Measurements from ENCODE around the gene MYOF.
A peak's percentile ranks its signal among the peaks of the same experiment; 100 is the strongest.

Gene MYOF

DNA sequence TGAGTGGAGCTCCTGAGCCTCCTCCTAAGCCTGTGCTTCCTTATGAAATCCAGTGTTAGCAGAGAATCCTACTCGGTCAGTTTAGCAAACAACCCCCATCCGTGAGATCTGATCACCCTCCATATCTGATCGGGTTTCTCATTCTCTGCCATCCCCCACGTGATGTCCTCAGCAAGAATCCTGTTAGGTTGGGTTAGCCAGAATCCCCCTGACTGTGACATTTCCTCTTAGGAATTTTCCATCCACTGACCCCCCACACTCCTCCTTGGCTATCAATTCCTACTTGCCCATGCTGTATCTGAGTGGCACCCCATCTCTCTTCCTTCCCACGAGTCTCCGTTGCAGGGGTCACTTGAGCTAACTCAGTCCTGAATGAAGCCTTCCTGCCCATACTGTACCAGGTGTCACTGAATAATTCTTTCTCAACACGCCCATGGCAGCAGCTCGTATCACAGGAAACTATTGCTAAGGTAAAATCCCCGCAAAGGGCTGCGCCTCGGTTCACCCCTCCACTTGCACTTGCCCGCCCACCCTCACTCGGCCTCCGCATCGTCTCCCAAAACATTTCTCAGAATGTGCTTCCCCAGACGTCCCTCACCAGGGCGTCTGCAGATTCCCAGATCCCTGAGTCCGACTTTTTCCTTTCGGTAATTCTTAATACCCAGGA is 44.1 kb downstream of the MYOF start:
- Histone ChIP-seq H3K4me1 (ENCODE audit: control insufficient read depth, insufficient read depth, low read length) (peaks cover 82% of the 10 kb centered on the region), H3K27me3 (replicated peaks; ENCODE audit: control insufficient read depth, insufficient read depth, low read length) (no peaks in the 10 kb centered on the region), H3K9me3 (ENCODE audit: control insufficient read depth, low read length) (no peaks in the 10 kb centered on the region), H3K4me3 (ENCODE audit: low read length) (peak overlapping the region; percentile 61), H3K9ac (ENCODE audit: low read length) (peak overlapping the region; percentile 89), H3K36me3 (ENCODE audit: control insufficient read depth, insufficient read depth, low read length, severe bottlenecking) (peaks cover under 1% of the 10 kb centered on the region)
- peak; percentile 55 for DNase-seq (ENCODE audit: low read depth)

GRCh38 chr10:93437086-93437945 is 44.8 kb downstream of the MYOF start:
- Histone ChIP-seq H3K9me3 (ENCODE audit: control insufficient read depth, low read length) (no peaks in the 10 kb centered on the region), H3K27me3 (replicated peaks; ENCODE audit: control insufficient read depth, insufficient read depth, low read length) (no peaks in the 10 kb centered on the region), H3K36me3 (ENCODE audit: control insufficient read depth, insufficient read depth, low read length, severe bottlenecking) (no peaks in the 10 kb centered on the region), H3K4me1 (ENCODE audit: control insufficient read depth, insufficient read depth, low read length) (peaks cover 77% of the 10 kb centered on the region), H3K4me3 (ENCODE audit: low read length) (peak overlapping the region; percentile 61), H3K9ac (ENCODE audit: low read length) (peak overlapping the region; percentile 89)
- peak; percentile 98 for DNase-seq (ENCODE audit: low read depth)

DNA sequence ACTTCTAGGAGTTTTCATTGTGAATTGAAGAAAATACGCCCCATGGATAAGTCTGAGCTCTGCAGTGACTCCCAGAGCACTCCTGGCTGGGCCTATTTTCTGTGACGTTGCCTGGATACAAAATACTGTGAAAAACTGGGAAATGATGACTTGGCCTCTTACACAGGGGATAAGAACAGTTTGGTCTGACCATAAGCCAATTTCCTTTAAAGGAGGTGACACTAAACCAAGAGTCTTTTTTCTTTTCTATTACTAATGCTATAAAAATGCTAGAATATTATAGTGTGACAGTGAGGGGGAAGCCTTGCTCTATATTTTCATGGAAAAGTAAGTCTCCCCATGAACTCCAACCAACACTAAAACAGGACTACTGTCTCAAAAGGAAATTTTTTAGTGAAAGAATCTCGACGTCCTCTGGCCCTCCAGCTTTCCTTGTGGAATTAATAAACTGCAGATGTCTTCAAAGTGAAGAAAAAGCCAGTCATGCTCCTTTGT is 45.5 kb downstream of the MYOF start:
- H3K27me3 ChIP-seq (replicated peaks; ENCODE audit: control insufficient read depth, insufficient read depth, low read length): no peaks in the 10 kb centered on the region
- H3K36me3 ChIP-seq (ENCODE audit: control insufficient read depth, insufficient read depth, low read length, severe bottlenecking): no peaks in the 10 kb centered on the region
- H3K4me3 ChIP-seq (ENCODE audit: low read length): peak overlapping the region; percentile 26
- DNase-seq (ENCODE audit: low read depth): peak; percentile 91
- H3K4me1 ChIP-seq (ENCODE audit: control insufficient read depth, insufficient read depth, low read length): peaks cover 76% of the 10 kb centered on the region
- no peaks in the 10 kb centered on the region for H3K9me3 ChIP-seq (ENCODE audit: control insufficient read depth, low read length)
- peak overlapping the region; percentile 89 for H3K9ac ChIP-seq (ENCODE audit: low read length)

DNA sequence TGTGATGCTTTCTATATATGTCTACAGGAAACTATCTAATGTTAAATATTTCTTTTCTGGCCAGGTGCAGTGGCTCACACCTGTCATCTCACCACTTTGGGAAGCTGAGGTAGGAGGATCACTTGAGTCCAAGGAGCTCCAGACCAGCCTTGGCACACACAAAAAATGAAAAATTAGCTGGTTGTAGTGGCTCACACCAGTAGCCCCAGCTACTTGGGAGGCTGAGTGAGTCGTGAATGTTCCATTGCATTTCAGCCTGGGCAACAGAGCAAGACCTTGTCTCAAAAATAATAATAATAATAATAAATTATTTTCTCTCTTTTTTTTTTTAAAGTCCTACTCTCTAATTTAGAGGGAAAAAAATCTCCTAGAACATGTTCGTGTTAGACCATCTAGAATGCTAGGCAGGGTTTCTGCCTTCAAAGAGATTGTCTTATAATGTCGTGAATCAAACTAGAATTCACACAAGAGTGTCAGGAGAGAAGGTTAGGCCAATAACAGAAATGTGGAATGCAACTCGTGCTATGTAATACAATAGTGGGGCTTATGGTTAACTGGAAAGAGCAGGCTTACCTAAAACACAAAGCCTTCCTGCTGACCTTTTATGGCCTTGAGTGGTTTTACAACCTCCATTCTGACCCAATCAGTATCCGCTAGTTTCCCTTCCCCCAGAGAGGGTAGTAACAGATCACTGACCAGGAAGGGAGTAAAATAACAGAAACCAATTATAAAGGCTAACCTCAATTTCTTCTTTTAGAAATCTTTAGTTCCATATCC is 46.3 kb downstream of the MYOF start:
- peaks cover 7% of the 10 kb centered on the region for H3K36me3 ChIP-seq (ENCODE audit: control insufficient read depth, insufficient read depth, low read length, severe bottlenecking)
- DNase-seq (ENCODE audit: low read depth): peak; percentile 57
- peaks cover 68% of the 10 kb centered on the region for H3K4me1 ChIP-seq (ENCODE audit: control insufficient read depth, insufficient read depth, low read length)
- H3K9ac ChIP-seq (ENCODE audit: low read length): peak overlapping the region; percentile 89
- no peaks in the 10 kb centered on the region for H3K9me3 ChIP-seq (ENCODE audit: control insufficient read depth, low read length)
- H3K4me3 ChIP-seq (ENCODE audit: low read length): peak overlapping the region; percentile 26
- no peaks in the 10 kb centered on the region for H3K27me3 ChIP-seq (replicated peaks; ENCODE audit: control insufficient read depth, insufficient read depth, low read length)

- Histone ChIP-seq H3K9ac (ENCODE audit: low read length) (peak overlapping the region; percentile 68), H3K36me3 (ENCODE audit: control insufficient read depth, insufficient read depth, low read length, severe bottlenecking) (peaks cover 15% of the 10 kb centered on the region), H3K27me3 (replicated peaks; ENCODE audit: control insufficient read depth, insufficient read depth, low read length) (no peaks in the 10 kb centered on the region), H3K4me3 (ENCODE audit: low read length) (peak overlapping the region; percentile 1), H3K9me3 (ENCODE audit: control insufficient read depth, low read length) (no peaks in the 10 kb centered on the region), H3K4me1 (ENCODE audit: control insufficient read depth, insufficient read depth, low read length) (peaks cover 61% of the 10 kb centered on the region)
- DNase-seq (ENCODE audit: low read depth): peak; percentile 46
Observed at GRCh38 chr10:93434991-93435491, 47.1 kb downstream of the MYOF start.

DNA sequence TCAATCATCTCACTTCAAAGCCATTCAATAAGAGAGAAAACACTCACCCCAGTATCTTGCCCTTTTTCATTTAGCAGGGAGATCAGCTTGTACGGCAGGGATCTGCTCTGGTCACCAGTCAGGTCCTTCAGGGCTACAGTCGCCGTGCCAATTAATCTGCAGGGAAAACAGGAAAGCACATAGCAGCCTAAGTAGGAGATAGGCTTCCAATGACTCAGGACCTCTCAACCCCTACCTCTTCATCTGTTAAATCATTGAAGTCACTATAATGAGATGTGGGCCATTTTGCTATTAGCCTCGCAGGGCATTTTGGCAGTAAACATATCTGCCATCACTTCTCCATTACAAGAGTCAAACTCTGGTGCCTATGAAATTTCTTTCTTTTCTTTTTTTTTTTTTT is 50.8 kb downstream of the MYOF start:
- DNase-seq (ENCODE audit: low read depth): no peak
- H3K4me1 ChIP-seq (ENCODE audit: control insufficient read depth, insufficient read depth, low read length): peaks cover 60% of the 10 kb centered on the region
- no peaks in the 10 kb centered on the region for H3K27me3 ChIP-seq (replicated peaks; ENCODE audit: control insufficient read depth, insufficient read depth, low read length)
- no peak overlapping the region for H3K4me3 ChIP-seq (ENCODE audit: low read length)
- no peak overlapping the region for H3K9ac ChIP-seq (ENCODE audit: low read length)
- H3K36me3 ChIP-seq (ENCODE audit: control insufficient read depth, insufficient read depth, low read length, severe bottlenecking): peaks cover 27% of the 10 kb centered on the region
- H3K9me3 ChIP-seq (ENCODE audit: control insufficient read depth, low read length): no peaks in the 10 kb centered on the region

- Histone ChIP-seq H3K27me3 (replicated peaks; ENCODE audit: control insufficient read depth, insufficient read depth, low read length) (no peaks in the 10 kb centered on the region), H3K36me3 (ENCODE audit: control insufficient read depth, insufficient read depth, low read length, severe bottlenecking) (peaks cover 61% of the 10 kb centered on the region), H3K4me3 (ENCODE audit: low read length) (no peak overlapping the region), H3K9me3 (ENCODE audit: control insufficient read depth, low read length) (no peaks in the 10 kb centered on the region), H3K9ac (ENCODE audit: low read length) (no peak overlapping the region), H3K4me1 (ENCODE audit: control insufficient read depth, insufficient read depth, low read length) (peaks cover 26% of the 10 kb centered on the region)
- DNase-seq (ENCODE audit: low read depth): no peak
Observed at GRCh38 chr10:93425861-93426260, 56.3 kb downstream of the MYOF start.

DNA sequence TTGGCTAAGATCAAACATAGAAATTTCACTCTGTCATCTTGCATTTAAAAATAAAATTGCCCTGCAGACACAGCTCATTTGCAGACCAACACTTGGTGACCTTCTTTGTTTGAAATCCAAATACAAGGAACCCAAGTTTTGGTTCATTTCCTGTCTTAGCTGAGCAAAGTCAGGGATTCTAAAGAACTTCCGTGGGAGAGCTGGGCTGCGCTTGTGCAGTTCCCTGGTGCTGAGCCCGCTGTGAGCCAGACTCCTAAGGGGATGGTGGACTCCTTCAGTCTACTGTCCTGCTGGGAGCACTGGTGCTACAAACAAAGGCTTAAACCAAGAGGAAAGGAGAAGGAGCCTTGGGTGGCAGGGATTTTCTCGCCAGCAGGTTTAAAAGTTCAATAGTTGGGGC is 60.0 kb downstream of the MYOF start:
- Histone ChIP-seq H3K4me1 (ENCODE audit: control insufficient read depth, insufficient read depth, low read length) (peaks cover 10% of the 10 kb centered on the region), H3K36me3 (ENCODE audit: control insufficient read depth, insufficient read depth, low read length, severe bottlenecking) (peaks cover 60% of the 10 kb centered on the region)

GRCh38 chr10:93420944-93421825 is 60.9 kb downstream of the MYOF start:
- no peak for DNase-seq (ENCODE audit: low read depth)
- H3K36me3 ChIP-seq (ENCODE audit: control insufficient read depth, insufficient read depth, low read length, severe bottlenecking): peaks cover 63% of the 10 kb centered on the region
- H3K4me1 ChIP-seq (ENCODE audit: control insufficient read depth, insufficient read depth, low read length): peaks cover 7% of the 10 kb centered on the region
- H3K9ac ChIP-seq (ENCODE audit: low read length): no peak overlapping the region
- no peaks in the 10 kb centered on the region for H3K27me3 ChIP-seq (replicated peaks; ENCODE audit: control insufficient read depth, insufficient read depth, low read length)
- no peak overlapping the region for H3K4me3 ChIP-seq (ENCODE audit: low read length)
- no peaks in the 10 kb centered on the region for H3K9me3 ChIP-seq (ENCODE audit: control insufficient read depth, low read length)

More for the DNA sequence above, 60.0 kb downstream of the MYOF start:
- no peak overlapping the region for H3K9ac ChIP-seq (ENCODE audit: low read length)
- H3K4me3 ChIP-seq (ENCODE audit: low read length): no peak overlapping the region
- no peaks in the 10 kb centered on the region for H3K27me3 ChIP-seq (replicated peaks; ENCODE audit: control insufficient read depth, insufficient read depth, low read length)
- no peaks in the 10 kb centered on the region for H3K9me3 ChIP-seq (ENCODE audit: control insufficient read depth, low read length)
- no peak for DNase-seq (ENCODE audit: low read depth)

DNA sequence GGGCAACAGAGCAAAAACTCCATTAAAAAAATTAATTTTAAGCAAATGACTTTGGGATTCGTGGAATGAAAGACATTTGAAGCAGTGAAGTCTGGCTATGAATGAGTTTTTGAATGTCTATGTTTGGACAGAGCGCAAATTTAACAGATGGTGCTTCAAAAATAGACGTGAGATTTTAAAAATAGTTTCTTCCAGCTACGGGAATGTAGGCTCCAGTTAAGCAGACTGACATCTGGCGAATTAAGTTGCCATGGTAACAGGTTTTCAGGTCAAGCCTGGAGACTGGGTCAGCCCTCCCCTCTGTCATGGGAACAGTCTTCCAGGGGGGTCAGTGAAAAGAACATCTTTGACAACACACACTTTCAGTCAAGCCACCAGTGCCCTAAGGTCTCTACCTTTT is 62.0 kb downstream of the MYOF start:
- no peaks in the 10 kb centered on the region for H3K9me3 ChIP-seq (ENCODE audit: control insufficient read depth, low read length)
- no peak overlapping the region for H3K9ac ChIP-seq (ENCODE audit: low read length)
- peaks cover 7% of the 10 kb centered on the region for H3K4me1 ChIP-seq (ENCODE audit: control insufficient read depth, insufficient read depth, low read length)
- H3K4me3 ChIP-seq (ENCODE audit: low read length): no peak overlapping the region
- DNase-seq (ENCODE audit: low read depth): no peak
- no peaks in the 10 kb centered on the region for H3K27me3 ChIP-seq (replicated peaks; ENCODE audit: control insufficient read depth, insufficient read depth, low read length)
- peaks cover 54% of the 10 kb centered on the region for H3K36me3 ChIP-seq (ENCODE audit: control insufficient read depth, insufficient read depth, low read length, severe bottlenecking)

All from adipocyte (in vitro differentiated cells).